Tibial artery (tissue), 4 donors: Measurements from ENCODE around the gene ACTL9.

ENCODE experiments used
- DNase-seq, 2 donors: peaks; one replicate each; pipeline ENCODE4 v3.0.0-alpha.2; 2019
- H3K27ac ChIP-seq, 2 donors: fragments of 200-600 bp; sonication (generic) in 1 of 2; 1 replicate in 1 of 2; 2 replicates in 1 of 2; pipeline ENCODE4 v1.5.1; 2018 to 2019; ENCODE audit warnings: mild to moderate bottlenecking in 1 of 2
- H3K27me3 ChIP-seq, 2 donors: fragments of 200-600 bp; sonication (generic) in 1 of 2; one replicate each; pipeline versions ENCODE4 v1.5.1 to v1.6.0; 2016 to 2019
- H3K36me3 ChIP-seq, 3 donors: fragments of 200-600 bp; sonication (generic) in 2 of 3; one replicate each; pipeline ENCODE4 v1.5.1; 2016 to 2019; ENCODE audit warnings: mild to moderate bottlenecking in 2 of 3
- H3K4me1 ChIP-seq, 4 donors: fragments of 200-600 bp; sonication (generic) in 2 of 4; 1 replicate in 3 of 4; 2 replicates in 1 of 4; pipeline ENCODE4 v1.5.1; 2016 to 2019
- H3K4me3 ChIP-seq, 2 donors: fragments of 200-600 bp; sonication (generic) in 1 of 2; 1 replicate in 1 of 2; 2 replicates in 1 of 2; pipeline ENCODE4 v1.5.1; 2018 to 2019; ENCODE audit warnings: mild to moderate bottlenecking in 2 of 2
- H3K9me3 ChIP-seq, 3 donors: fragments of 200-600 bp; sonication (generic) in 1 of 3; one replicate each; pipeline ENCODE4 v1.5.1; 2016 to 2019
- intact Hi-C: fragments of 100-400 bp; cut with DNase I; formaldehyde crosslinking; loops from one replicate; pipeline ENCODE4 v1.15.0; 2023; ENCODE audit warnings: low total_unique reads
- TF ChIP-seq, protein P1 (sequence below), 2 experiments: fragments of 200-600 bp in 1 of 2; fragments of 450-650 bp in 1 of 2; IDR thresholded peaks; one replicate each; pipeline ENCODE4 v1.5.1; 2017 to 2019; ENCODE audit warnings: antibody characterized with exemption in 2 of 2, mild to moderate bottlenecking in 1 of 2, moderate library complexity in 1 of 2

The ACTL9 gene

DNA sequence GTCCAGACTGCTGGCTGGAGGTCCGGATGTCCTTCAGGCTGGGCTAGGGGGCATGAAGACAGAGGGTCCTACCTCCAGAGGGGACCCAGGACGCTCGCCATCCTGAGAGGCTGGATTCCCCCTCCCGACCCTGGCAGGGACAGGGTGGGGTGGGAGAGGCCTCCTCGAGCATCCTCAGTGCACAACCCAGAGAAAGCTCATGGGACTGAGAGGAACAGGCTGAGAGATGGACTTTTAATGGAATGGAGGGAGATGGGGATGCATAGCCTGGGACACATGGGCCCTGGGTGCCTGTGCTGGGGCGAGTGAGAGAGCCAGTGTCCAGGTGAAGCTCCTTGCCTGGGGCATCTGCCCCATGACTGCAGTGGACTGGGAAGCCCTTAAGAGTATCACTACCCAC, 3.1 kb downstream of the ACTL9 start:
- Histone ChIP-seq H3K27ac (no peak overlapping the region), H3K36me3 (no peaks in the 10 kb centered on the region), H3K4me3 (no peak overlapping the region), H3K4me1 (no peaks in the 10 kb centered on the region), H3K27me3 (peaks cover 0 to 70% of the 10 kb centered on the region in 2 donors), H3K9me3 (no peaks in the 10 kb centered on the region)
- DNase-seq = no peak
- TF ChIP-seq, protein P1, sequence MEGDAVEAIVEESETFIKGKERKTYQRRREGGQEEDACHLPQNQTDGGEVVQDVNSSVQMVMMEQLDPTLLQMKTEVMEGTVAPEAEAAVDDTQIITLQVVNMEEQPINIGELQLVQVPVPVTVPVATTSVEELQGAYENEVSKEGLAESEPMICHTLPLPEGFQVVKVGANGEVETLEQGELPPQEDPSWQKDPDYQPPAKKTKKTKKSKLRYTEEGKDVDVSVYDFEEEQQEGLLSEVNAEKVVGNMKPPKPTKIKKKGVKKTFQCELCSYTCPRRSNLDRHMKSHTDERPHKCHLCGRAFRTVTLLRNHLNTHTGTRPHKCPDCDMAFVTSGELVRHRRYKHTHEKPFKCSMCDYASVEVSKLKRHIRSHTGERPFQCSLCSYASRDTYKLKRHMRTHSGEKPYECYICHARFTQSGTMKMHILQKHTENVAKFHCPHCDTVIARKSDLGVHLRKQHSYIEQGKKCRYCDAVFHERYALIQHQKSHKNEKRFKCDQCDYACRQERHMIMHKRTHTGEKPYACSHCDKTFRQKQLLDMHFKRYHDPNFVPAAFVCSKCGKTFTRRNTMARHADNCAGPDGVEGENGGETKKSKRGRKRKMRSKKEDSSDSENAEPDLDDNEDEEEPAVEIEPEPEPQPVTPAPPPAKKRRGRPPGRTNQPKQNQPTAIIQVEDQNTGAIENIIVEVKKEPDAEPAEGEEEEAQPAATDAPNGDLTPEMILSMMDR (IDR thresholded peaks at IDR 0.05) = no peak
- intact Hi-C loops = no loop called here

DNA sequence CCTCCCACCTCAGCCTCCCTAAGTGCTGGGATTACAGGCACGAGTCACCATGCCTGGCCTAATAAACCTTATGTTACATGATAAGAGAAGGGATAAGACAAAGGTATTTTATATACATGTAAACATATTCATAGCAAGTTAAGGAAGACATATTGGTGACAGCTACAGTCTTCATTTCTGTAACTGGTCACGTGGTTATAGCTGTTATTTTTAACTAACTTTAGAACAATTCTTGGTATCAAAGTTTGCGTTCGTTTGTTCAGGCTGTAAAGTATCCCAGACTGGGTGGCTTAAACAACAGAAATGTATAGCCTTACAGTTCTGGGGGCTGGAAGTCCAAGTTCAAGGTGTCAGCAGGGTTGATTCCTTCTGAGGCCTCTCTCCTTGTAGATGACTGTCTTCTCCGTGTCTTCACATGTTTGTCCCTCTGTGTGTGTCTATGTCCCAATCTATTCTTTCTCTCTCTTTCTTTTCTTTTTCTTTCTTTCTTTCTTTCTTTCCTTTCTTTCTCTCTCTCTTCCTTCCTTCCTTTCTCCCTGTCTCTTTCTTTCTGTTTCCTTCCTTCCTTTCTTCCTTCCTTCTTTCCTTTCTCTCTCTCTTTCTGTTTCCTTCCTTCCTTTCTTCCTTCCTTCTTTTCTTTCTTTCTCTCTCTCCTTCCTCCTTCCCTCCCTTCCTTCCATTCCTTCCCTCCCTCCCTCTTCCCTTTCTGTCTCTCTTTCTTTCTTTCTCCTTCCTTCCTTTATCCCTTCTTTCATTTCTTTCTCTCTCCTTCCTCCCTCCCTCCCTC, 7.6 kb downstream of the ACTL9 start:
- Histone ChIP-seq H3K27ac (no peak overlapping the region), H3K9me3 (no peaks in the 10 kb centered on the region), H3K36me3 (no peaks in the 10 kb centered on the region), H3K4me1 (no peaks in the 10 kb centered on the region), H3K27me3 (peaks cover 0 to 47% of the 10 kb centered on the region in 2 donors), H3K4me3 (no peak overlapping the region)
- TF ChIP-seq, protein P1 (IDR thresholded peaks at IDR 0.05) = no peak
- intact Hi-C loops = no loop called here
- no peak for DNase-seq

DNA sequence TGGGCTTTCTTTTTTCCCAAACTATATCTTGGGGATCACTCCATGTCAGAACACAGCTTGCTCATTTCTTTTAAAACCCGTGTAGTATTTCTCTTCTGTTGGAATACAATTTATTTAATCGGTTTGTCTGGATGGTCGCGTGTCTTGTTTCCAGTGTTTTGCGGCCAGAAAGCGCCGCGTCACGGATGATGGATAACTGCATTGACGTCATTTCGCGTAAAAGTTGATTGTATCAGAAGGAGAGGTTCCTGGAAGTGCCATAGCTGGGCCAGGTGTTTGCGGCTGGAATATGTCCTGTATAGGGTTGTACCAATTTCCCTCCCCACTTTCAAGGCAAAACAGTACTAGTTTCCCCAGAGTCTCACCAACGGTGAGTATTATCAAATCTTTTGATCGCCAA, 9.7 kb downstream of the ACTL9 start:
- Histone ChIP-seq H3K4me1 (no peaks in the 10 kb centered on the region), H3K9me3 (no peaks in the 10 kb centered on the region), H3K4me3 (no peak overlapping the region), H3K36me3 (no peaks in the 10 kb centered on the region), H3K27ac (no peak overlapping the region), H3K27me3 (peaks cover 0 to 35% of the 10 kb centered on the region in 2 donors)
- TF ChIP-seq, protein P1 (IDR thresholded peaks at IDR 0.05) = no peak
- DNase-seq = no peak
- intact Hi-C loops = no loop called here

DNA sequence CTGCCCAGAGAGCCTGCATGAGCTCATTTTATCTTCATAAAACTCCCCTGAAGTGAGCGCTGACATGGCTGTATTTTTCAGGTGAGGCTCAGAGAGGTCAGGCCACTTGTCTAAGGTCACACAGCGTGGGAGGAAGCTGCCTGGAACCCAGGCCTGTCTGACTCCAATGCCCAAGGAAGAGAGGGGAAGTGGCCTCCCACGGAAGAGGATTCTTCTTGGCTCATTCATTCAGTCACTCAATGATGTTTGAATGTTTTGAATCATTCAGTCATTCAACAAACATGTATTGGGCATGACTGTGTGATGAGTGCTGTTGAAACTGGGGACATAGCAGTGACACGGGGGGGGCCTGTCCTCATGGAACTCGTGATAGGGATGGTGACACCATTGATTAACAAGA, 12.0 kb downstream of the ACTL9 start:
- no peaks in the 10 kb centered on the region for H3K4me1 ChIP-seq
- H3K4me3 ChIP-seq = no peak overlapping the region
- no peak for DNase-seq
- H3K9me3 ChIP-seq = no peaks in the 10 kb centered on the region
- intact Hi-C loops = no loop called here
- H3K27me3 ChIP-seq = peaks cover 0 to 17% of the 10 kb centered on the region in 2 donors
- TF ChIP-seq, protein P1 (IDR thresholded peaks at IDR 0.05) = no peak
- H3K36me3 ChIP-seq = no peaks in the 10 kb centered on the region
- no peak overlapping the region for H3K27ac ChIP-seq

DNA sequence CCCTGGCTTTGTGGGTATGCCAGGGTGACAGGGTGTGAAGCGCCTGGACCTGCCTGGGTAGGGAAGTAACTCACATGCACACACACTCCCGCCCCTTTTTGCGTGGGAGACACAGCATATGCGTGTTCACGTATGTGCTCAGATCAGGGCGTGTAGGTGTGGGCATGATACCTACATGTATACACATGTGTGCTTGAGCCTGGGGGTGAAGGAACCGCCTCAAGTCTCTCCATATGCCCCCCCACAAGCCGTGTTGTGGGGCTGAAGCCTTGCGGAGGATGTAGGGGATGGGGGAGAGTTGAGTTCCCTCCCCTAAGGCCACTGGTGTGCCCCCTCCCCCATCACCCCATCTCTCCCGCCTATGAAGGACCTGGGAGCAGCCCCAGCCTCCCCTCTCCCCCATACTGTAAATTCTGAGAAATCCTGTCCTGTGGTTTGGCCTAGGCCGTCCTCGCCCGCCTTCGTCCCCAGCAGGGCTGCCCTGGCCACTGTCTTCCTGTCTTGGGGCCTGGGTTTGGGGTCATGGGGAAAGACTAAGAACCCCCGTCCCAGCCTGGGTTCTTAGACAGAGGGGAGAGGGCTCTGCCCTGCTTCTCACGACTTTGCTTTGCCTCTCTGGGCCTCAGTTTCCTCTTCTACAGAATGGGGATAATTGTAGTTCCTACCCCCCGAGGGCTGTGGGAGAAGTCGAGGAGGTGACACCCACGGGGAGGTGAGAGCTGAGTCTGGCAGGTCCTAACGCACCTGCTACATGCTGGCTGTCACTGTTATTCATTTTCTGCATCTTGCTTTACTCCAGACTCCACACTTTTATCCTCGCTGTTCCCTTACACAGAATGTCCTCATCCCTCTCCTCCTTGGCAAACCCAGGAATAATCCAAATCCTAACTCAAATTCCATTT, 14.3 kb downstream of the ACTL9 start:
- Histone ChIP-seq H3K4me3 (no peak overlapping the region), H3K36me3 (no peaks in the 10 kb centered on the region), H3K4me1 (no peaks in the 10 kb centered on the region), H3K27me3 (peaks cover 0 to 19% of the 10 kb centered on the region in 2 donors), H3K27ac (no peak overlapping the region), H3K9me3 (no peaks in the 10 kb centered on the region)
- intact Hi-C loops = no loop called here
- TF ChIP-seq, protein P1 (IDR thresholded peaks at IDR 0.05) = no peak
- no peak for DNase-seq
